ENCODE results near the gene ARID4B.
"Not testable (repeated sequence)": the region's sequence is repeated elsewhere in the genome, so short reads cannot be mapped to it uniquely, and the experiment has no call there.

ARID4B gene

GRCh38 chr1:235211517-235211916, 116.5 kb downstream of the ARID4B start:
- no peak for DNase-seq (ENCODE audit: low read depth)
- TF ChIP-seq MYC (IDR thresholded peaks at IDR 0.05; ENCODE audit: low read depth, low read length) (no peak), POLR2A (IDR thresholded peaks at IDR 0.05; ENCODE audit: extremely low read depth, insufficient read length) (no peak)
- TF ChIP-seq, protein P1, sequence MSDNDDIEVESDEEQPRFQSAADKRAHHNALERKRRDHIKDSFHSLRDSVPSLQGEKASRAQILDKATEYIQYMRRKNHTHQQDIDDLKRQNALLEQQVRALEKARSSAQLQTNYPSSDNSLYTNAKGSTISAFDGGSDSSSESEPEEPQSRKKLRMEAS (IDR thresholded peaks at IDR 0.05; ENCODE audit: low read depth, low read length) = no peak
- TF ChIP-seq, protein P2, sequence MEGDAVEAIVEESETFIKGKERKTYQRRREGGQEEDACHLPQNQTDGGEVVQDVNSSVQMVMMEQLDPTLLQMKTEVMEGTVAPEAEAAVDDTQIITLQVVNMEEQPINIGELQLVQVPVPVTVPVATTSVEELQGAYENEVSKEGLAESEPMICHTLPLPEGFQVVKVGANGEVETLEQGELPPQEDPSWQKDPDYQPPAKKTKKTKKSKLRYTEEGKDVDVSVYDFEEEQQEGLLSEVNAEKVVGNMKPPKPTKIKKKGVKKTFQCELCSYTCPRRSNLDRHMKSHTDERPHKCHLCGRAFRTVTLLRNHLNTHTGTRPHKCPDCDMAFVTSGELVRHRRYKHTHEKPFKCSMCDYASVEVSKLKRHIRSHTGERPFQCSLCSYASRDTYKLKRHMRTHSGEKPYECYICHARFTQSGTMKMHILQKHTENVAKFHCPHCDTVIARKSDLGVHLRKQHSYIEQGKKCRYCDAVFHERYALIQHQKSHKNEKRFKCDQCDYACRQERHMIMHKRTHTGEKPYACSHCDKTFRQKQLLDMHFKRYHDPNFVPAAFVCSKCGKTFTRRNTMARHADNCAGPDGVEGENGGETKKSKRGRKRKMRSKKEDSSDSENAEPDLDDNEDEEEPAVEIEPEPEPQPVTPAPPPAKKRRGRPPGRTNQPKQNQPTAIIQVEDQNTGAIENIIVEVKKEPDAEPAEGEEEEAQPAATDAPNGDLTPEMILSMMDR (IDR thresholded peaks at IDR 0.05; ENCODE audit: low read depth, low read length) = no peak
- no peak overlapping the region for H3K4me3 ChIP-seq (ENCODE audit: low read depth, low read length)

- H3K4me3 ChIP-seq (ENCODE audit: low read depth, low read length) = no peak overlapping the region
- no peak for DNase-seq (ENCODE audit: low read depth)
- TF ChIP-seq MYC (IDR thresholded peaks at IDR 0.05; ENCODE audit: low read depth, low read length) = no peak
- TF ChIP-seq, protein P1 (IDR thresholded peaks at IDR 0.05; ENCODE audit: low read depth, low read length) = no peak
- TF ChIP-seq, protein P2 (IDR thresholded peaks at IDR 0.05; ENCODE audit: low read depth, low read length) = no peak
- TF ChIP-seq POLR2A (IDR thresholded peaks at IDR 0.05; ENCODE audit: extremely low read depth, insufficient read length) = no peak
These were observed 120.8 kb downstream of the ARID4B start for GRCh38 chr1:235207209-235207565.

GRCh38 chr1:235206533-235207208, 121.3 kb downstream of the ARID4B start:
- DNase-seq (ENCODE audit: low read depth) = no peak
- no peak overlapping the region for H3K4me3 ChIP-seq (ENCODE audit: low read depth, low read length)
- TF ChIP-seq MYC (IDR thresholded peaks at IDR 0.05; ENCODE audit: low read depth, low read length) (no peak), POLR2A (IDR thresholded peaks at IDR 0.05; ENCODE audit: extremely low read depth, insufficient read length) (no peak)
- TF ChIP-seq, protein P2 (IDR thresholded peaks at IDR 0.05; ENCODE audit: low read depth, low read length) = no peak
- TF ChIP-seq, protein P1 (IDR thresholded peaks at IDR 0.05; ENCODE audit: low read depth, low read length) = no peak

DNA sequence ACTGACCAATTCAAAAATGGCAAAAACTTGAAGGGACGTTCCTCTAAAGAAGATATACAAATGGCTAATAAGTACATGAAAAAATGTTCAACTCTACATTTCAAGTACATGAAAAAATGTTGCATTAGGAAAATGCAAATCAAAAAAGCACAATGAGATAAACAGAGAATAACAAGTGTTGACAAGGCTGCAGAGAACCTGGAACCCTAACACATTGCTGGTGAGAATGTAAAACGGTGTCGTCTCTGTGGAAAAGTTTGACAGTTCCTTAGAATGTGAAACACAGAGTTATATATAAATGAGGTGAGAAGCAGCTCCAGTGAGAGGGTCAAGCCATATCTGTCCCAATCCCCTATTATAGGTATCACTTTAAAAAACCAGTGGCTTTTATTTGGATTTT, 122.3 kb downstream of the ARID4B start:
- H3K4me3 ChIP-seq (ENCODE audit: low read depth, low read length) = no peak overlapping the region
- DNase-seq (ENCODE audit: low read depth) = no peak
- no peak for TF ChIP-seq POLR2A (IDR thresholded peaks at IDR 0.05; ENCODE audit: extremely low read depth, insufficient read length)
- no peak for TF ChIP-seq MYC (IDR thresholded peaks at IDR 0.05; ENCODE audit: low read depth, low read length)
- TF ChIP-seq, protein P1 (IDR thresholded peaks at IDR 0.05; ENCODE audit: low read depth, low read length) = no peak
- TF ChIP-seq, protein P2 (IDR thresholded peaks at IDR 0.05; ENCODE audit: low read depth, low read length) = no peak

DNA sequence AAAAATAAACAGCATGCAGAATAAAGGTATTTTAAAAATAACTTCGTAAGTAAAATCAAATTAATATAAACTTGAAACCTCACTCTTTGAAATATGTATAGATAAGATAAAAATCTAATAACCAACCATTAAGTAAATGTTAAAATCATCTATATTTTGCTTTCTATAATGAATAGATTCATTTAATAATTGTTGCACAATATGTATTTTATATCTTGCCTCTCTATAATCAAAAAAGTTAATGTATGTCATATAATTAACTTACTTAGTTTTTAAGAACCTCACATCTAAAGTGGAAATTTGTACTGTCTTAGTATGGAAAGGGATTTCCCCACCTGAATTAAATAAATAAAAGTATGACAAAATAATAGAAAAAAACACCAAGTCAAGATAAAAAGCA, 124.6 kb downstream of the ARID4B start:
- no peak overlapping the region for H3K4me3 ChIP-seq (ENCODE audit: low read depth, low read length)

DNA sequence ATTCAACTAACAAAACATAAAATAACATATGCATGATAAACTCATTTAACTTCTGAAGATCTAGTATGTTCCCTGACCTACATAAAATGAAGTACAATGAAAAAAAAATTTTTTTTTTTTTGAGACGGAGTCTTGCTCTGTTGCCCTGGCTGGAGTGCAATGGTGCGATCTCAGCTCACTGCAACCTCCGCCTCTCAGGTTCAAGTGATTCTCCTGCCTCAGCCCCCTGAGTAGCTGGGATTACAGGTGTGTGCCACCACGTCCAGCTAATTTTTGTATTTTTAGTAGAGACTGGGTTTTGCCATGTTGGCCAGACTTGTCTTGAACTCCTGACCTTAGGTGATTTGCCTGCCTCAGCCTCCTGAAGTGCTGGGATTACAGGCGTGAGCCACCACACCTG, 125.5 kb downstream of the ARID4B start:
- not testable (repeated sequence) for H3K4me3 ChIP-seq (ENCODE audit: low read depth, low read length); DNase-seq (ENCODE audit: low read depth)

More for the DNA sequence above, 124.6 kb downstream of the ARID4B start:
- TF ChIP-seq, protein P1 (IDR thresholded peaks at IDR 0.05; ENCODE audit: low read depth, low read length) = no peak
- TF ChIP-seq, protein P2 (IDR thresholded peaks at IDR 0.05; ENCODE audit: low read depth, low read length) = no peak
- TF ChIP-seq POLR2A (IDR thresholded peaks at IDR 0.05; ENCODE audit: extremely low read depth, insufficient read length) (no peak), MYC (IDR thresholded peaks at IDR 0.05; ENCODE audit: low read depth, low read length) (no peak)
- no peak for DNase-seq (ENCODE audit: low read depth)
